GM19463 (cell line): Measurements from ENCODE around the gene SERTAD3.

ENCODE experiments used
- ATAC-seq: cut with Tn5 transposase; IDR thresholded peaks from one replicate; pipeline ENCODE4 v1.9.1; 2021; ENCODE audit warnings: mild to moderate bottlenecking, moderate library complexity; ENCODE audit not compliant: unreplicated experiment

Gene SERTAD3

DNA sequence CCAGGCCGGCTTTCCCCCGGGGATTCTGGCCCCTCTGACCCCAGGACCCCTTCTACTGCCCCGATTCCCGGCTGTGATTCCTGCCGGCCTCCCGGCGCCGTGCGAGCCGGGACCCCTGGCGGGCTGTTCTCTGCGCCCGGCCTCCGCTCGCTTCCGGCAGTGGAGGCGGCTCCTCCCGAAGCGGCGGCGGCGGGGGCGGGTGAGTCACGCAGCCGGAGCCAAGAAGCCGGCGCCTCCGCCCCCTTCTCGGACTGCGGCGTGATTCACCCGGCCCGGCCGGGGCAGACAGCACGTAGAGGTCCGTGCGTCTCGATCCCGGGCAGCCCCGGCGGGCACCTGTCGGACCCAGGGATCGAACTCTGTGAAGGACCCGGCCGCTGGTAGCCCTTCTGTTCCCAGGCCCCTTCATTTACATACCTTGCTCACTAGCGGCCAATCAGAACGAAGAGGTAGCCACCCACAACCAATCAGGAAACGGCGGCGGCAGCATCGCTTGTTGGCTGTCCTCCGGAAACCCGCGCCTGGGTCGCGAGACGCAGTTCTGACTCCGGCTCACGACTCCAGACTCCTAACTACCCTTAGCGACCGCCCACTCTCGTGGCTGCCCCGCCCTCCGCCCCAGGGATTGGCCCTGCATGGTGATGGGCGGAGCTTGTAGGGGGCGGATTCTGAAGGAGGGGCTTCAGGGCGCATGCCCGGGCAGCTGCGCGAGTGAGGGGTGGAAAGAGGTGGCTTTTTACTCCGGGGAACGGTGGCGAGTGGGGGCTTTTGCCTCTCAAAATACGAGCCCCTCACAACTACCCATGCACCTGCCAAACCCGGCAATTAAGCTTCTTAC, 18.5 kb downstream of the SERTAD3 start, which contains the start of gene SERTAD1:
TSS of gene SERTAD1 (minus strand) at position 543 of the 838 bp plus-strand sequence. CDS start 2,446 bp downstream, outside the sequence.
- peak; percentile 77 for ATAC-seq

DNA sequence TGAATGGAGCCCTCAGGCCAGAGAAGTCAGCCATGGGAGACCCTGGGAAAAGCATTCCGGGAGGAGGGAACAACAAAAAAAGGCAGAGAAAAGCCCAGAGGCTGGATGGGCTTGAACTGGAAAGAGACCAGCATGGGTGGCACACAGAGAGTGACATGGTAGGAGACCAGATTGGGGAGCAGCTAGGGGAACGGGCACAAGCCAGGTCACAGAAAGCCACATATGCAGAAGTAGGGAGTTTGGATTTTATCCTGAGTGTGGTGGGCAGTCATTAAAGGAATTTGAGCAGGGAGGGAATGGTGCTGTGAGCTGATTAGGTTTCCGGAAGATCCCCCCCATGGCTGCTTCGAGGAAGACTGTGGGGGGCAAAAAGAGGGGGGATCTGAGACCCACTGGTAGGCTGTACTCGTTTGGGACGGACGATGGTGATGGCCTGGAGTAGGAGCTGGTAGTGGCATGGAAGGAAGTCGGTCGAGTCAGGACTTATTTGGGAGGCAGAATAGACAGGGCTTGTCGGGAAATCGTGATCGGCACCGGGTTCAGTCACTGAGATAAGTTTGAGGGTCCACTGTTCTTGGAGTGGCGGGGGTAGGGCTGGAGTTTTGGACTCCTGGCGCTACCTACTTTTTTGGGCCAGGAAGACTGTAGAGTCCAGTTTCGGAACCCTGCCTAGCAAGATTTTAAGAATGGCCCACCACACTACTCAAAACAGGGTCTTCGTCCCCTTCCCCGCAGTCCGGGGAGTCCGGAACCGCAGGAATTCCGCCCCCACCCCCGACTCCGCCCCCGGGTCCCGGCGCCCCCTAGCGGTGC, 19.3 kb downstream of the SERTAD3 start:
- no peak for ATAC-seq

- ATAC-seq = no peak
Measured at GRCh38 chr19:40423938-40424337, 20.2 kb downstream of the SERTAD3 start.

GRCh38 chr19:40422748-40423566, 21.2 kb downstream of the SERTAD3 start:
- no peak for ATAC-seq

GRCh38 chr19:40421993-40422747, 22.0 kb downstream of the SERTAD3 start:
- ATAC-seq = no peak

- peak; percentile 38 for ATAC-seq
Measured at GRCh38 chr19:40420766-40421765, 23.1 kb downstream of the SERTAD3 start.

DNA sequence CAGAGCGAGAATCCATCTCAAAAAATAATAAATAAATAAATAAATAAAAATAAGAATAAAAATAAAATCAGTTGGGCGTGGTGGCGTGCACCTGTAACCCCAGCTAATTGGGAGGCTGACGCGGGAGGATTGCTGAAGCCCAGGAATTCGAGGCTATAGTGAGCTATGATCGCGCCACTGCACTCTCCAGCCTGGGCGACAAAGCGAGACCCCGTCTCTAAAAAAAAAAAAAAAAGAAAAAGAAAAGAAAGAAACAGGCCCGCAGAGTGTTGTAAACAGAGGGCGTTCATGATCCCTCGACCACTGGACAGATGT, 23.7 kb downstream of the SERTAD3 start:
- ATAC-seq = no peak

DNA sequence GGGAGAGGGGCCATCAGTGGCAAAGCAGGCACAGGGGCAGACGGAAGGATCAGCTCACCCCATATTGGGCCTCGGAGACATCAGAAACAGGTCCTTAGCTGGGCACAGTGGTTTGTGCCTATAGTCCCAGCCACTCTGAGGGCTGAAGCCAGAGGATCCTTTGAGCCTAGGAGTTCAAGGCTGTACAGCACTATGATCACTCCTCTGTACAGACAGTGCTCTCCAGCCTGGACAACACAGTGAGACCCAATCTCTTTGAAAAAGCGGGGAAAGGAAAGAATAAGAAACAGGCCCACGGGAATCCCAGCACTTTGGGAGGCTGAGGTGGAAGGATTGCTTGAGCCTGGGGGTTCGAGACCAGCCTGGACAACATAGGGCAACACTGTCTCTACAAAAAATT, 24.4 kb downstream of the SERTAD3 start:
- ATAC-seq = no peak

DNA sequence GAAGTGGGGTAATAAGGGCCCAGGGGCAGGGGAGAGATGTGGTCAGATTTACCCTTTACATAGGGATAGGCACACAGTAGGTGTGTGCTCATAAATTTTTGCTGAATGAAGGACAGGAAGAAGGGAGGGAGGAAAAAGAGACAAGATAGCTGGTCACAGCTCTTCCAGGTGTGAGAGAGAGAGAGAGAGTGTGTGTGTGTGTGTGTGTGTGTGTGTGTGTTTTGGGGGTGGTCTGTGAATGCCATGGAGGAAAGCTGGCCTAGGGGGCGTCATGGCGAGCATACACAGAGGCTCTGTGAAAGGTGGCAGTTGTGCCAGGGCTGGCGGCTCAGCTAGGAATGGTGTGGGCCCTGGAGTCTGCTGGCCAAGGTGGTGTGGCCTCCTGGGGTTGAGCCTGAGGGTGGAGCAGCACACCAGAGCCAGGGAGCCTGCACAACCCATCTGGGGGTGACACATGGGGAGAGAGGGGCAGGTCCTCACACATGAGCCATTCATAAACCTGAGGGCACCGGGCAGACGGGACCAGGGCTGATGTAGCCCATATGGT, 25.0 kb downstream of the SERTAD3 start:
- no peak for ATAC-seq

DNA sequence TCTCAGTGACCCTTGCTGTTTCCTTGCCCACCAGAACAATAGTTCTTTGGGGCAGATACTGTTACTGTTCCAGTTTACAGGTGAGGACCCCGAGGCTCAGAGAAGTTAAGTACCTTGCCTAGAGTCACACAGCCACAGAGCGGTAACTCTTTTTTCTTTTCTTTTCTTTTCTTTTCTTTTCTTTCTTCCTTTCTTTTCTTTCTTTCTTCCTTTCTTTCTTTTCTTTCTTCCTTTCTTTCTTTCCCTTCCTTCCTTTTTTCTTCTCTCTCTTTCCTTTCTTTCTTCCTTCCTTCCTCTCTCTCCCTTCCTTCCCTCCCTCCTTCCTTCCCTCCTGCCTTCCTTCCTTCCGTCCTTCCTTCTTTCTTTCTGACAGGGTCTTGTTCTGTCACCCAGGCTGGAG, 26.1 kb downstream of the SERTAD3 start:
- no peak for ATAC-seq

DNA sequence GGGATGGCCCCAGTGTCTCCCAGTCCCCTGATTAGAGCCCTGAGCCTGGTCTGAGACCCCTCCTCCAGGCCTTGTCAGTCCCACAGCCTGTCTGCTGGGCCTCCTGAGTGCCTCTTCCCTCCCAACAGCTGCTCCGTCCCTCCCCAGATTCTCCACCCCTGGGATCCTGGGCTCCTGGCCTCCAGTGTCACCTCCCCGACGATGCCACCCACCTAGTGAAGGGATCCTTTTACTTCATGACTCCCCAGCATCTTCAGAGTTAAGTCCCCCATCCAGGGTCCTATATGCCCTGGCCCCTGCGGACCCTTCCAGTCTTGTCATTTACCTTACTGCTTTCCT, 26.5 kb downstream of the SERTAD3 start:
- ATAC-seq = no peak

DNA sequence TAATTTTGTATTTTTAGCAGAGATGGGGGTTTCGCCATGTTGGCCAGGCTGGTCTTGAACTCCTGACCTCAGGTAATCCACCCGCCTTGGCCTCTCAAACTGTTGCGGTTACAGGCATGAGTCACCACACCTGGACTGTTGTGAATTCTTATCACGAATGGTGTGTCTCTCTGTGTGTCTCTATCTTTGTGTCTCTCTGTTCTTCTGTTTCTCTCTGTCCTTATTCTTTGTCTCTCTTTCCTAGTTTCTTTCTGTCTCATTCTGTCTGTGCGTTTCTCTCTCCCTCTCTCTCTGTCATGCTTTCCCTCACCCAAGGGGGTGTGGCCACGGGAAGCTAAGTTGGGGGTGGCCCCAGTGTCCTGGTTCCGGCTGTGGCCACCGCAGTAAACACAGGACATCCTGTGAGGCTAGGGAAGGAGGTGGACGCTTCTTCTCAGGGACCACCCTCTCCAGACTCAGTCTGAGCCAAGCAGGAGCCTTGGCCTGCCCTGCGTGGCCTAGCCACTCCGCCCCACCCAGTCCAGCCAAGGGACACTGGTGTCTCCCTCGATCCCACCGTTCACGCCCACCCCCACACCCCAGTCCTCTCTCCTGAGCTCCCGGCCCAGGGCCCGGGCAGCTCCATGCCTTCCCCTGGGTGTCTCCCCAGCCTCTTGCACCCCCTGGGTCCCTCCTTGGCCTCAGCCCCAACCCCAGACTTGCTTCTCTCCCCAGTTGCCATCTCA, 27.1 kb downstream of the SERTAD3 start:
- ATAC-seq = no peak

GRCh38 chr19:40415768-40416167, 28.4 kb downstream of the SERTAD3 start:
- ATAC-seq = no peak

DNA sequence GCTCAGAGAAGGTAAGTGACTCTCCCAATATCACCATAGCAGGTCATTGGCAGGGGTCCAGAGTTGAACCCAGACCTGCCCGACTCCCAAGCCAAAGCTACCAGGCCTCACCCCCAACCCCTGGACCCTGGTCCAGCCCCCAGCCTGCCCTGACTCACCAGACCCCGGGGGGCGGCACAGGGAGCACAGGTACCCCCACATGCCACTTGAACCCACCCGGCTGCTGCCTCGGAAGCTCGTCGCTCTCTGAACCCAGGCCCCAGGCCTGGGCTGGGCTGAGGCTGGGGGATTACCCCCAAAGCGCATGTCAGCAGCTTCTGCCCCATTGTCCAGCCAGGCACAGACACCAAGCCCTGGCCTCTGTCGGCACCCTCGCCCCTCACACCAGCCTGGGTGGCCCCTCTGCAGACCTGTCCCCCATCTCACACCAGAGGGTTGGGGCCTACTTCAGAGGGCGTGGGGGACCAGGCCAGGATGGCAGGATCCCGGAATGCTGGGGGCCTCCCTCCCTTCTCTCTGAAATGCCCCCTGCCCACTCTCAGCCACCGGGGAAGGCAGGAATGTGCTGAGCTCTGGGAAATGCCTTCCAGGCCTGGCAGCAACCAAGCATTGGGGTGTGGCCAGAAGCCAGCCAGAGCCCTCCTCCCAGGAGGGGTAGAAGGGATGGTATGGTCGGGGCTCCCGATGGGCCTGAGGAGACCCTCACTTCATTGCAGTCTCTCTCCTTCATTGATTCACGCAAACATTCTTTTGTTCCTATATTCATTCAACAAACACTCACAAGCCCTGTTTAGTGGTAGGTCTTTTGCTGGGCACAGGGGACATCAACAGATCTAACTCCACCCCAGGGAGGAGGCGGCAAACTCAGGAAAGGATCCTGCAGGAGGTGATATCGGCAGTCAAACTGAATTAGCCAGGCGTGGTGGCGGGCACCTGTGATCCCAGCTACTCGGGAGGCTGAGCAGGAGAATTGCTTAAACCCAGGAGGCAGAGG, 29.3 kb downstream of the SERTAD3 start:
- no peak for ATAC-seq

DNA sequence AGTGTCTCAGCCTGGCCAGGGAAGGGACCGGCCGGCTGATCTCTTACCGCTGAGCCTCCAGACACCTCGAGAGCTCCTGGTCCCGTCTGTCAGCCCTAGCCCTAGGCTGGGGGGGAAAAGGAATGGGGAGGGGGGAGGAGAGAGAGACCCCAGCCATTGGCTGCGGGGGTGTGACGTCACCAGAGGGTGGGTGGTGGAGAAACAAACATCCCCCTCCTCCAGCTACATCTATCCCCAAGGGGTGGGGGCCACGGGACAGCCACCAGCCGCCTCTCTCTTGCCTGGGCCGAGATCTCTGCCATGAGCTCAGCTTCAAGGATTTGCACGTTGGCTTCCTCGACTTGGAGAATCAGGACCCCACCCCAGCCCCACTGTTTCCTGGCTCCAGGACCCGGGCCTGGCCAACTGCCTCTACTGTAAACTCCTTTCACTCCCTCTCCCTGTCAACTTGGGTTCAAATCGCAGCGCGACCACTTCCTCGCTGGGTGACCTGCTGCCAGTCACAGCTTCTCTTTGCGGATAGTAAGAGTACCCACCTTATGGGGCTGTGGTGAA, 30.8 kb downstream of the SERTAD3 start, which contains the start of gene PRX:
TSS of gene PRX (minus strand) at position 88 of the 555 bp plus-strand sequence. CDS start 5,446 bp downstream, outside the sequence.
- no peak for ATAC-seq

- no peak for ATAC-seq
Measured at GRCh38 chr19:40412866-40413265, 31.3 kb downstream of the SERTAD3 start.
